ENCODE data around the gene AIFM1. TPM values are rescaled to one million over a fixed set of nuclear protein-coding genes. Genes with fewer than 3 reads are reported as not detected.
A peak's percentile ranks its signal among the peaks of the same experiment; 100 is the strongest.

Gene AIFM1
- total RNA-seq, 1 donor from 2014 or later, result 47.7 TPM

DNA sequence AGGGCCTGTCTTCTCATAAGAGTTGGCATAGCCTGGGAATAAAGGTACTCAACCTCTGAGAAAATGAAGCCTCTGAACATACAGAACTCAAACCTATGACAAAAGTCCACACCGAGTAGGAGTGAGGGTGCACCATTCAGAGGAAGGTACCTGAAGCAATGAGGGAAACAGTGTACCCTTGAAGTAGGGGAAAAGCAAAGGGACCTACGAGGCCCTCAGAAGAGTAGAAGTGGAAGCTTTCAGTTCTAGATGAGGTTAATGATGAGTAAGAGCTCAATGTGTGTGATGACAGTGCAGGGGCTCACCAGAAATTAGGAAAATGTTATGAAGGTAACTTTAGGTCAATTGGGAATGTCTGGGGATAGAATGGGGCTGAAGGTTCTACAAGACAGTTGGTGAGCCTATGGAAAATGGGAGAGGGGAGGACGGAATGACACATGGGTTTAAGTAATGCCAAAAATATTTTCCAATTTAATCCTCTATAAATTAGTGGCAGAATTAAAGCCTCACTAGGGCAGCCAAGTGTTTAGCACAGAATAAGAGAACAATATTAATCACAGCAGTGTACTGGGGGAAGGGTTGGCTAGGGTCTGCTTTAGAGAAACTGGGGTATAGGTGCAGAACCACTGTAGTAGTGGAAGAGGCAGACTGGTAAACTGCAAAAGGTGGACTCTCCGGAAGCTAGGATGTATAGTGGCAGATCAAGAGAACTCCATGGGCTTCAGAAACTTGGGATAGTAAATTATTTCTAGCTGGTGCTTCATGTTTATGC lies 46.0 kb upstream of the AIFM1 start:
- Histone ChIP-seq H3K4me2 (no peak overlapping the region), H3K4me3 (no peak overlapping the region), H4K20me1 (ENCODE audit: low read depth) (no peaks in the 10 kb centered on the region), H3K9me3 (ENCODE audit: low read depth) (no peaks in the 10 kb centered on the region), H3F3A (ENCODE audit: low read depth) (no peaks in the 10 kb centered on the region), H3K27me3 (no peaks in the 10 kb centered on the region), H3K4me1 (no peaks in the 10 kb centered on the region), H3K27ac (no peak overlapping the region), H3K36me3 (peaks cover 29% of the 10 kb centered on the region), H3K9ac (no peak overlapping the region), H3K79me2 (ENCODE audit: low read depth) (no peaks in the 10 kb centered on the region), H2AFZ (replicated peaks) (no peak overlapping the region)
- TF ChIP-seq, protein P1, sequence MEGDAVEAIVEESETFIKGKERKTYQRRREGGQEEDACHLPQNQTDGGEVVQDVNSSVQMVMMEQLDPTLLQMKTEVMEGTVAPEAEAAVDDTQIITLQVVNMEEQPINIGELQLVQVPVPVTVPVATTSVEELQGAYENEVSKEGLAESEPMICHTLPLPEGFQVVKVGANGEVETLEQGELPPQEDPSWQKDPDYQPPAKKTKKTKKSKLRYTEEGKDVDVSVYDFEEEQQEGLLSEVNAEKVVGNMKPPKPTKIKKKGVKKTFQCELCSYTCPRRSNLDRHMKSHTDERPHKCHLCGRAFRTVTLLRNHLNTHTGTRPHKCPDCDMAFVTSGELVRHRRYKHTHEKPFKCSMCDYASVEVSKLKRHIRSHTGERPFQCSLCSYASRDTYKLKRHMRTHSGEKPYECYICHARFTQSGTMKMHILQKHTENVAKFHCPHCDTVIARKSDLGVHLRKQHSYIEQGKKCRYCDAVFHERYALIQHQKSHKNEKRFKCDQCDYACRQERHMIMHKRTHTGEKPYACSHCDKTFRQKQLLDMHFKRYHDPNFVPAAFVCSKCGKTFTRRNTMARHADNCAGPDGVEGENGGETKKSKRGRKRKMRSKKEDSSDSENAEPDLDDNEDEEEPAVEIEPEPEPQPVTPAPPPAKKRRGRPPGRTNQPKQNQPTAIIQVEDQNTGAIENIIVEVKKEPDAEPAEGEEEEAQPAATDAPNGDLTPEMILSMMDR (IDR thresholded peaks at IDR 0.05), result no peak
- Mint-ChIP-seq H3K4me3 (no peak overlapping the region), H3K9me3 (no peaks in the 10 kb centered on the region), H3K4me1 (no peaks in the 10 kb centered on the region), H3K27me3 (ENCODE audit: insufficient read depth, low read depth) (no peaks in the 10 kb centered on the region), H3K27ac (no peak overlapping the region), H3K36me3 (peaks cover 55% of the 10 kb centered on the region)
- DNase-seq (ENCODE audit: low spot score), result no peak

DNA sequence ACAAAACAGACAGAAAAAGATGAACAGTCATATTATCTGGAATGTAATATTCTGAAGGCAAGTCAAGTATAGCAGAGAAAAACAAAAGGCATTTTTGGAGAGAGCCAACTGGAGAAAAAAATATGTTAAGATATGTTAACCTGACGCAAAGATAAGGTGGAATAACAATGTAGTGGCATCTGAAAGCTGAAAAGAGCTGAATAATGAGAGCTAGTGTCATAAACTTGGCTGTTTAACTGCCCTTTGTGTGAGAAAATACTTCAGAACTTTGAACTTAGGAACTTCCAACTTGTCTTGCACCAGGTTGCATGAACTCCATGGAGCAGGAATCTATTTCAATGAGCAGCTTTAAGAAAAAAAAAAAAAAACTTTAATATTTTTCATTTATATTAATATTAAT lies 39.0 kb upstream of the AIFM1 start:
- no peaks in the 10 kb centered on the region for H3K79me2 ChIP-seq (ENCODE audit: low read depth)
- no peak overlapping the region for H2AFZ ChIP-seq (replicated peaks)
- Mint-ChIP-seq H3K36me3 (peaks cover 31% of the 10 kb centered on the region), H3K27me3 (ENCODE audit: insufficient read depth, low read depth) (no peaks in the 10 kb centered on the region), H3K4me3 (no peak overlapping the region), H3K4me1 (no peaks in the 10 kb centered on the region), H3K9me3 (no peaks in the 10 kb centered on the region), H3K27ac (no peak overlapping the region)
- H3K9me3 ChIP-seq (ENCODE audit: low read depth), result peaks cover 5% of the 10 kb centered on the region
- H3K4me3 ChIP-seq, result no peak overlapping the region
- TF ChIP-seq EZH2 (IDR thresholded peaks at IDR 0.05), result no peak
- TF ChIP-seq, protein P1 (IDR thresholded peaks at IDR 0.05), result no peak
- TF ChIP-seq EZH2phosphoT487 (IDR thresholded peaks at IDR 0.05), result no peak
- H3F3A ChIP-seq (ENCODE audit: low read depth), result no peaks in the 10 kb centered on the region
- peaks cover 18% of the 10 kb centered on the region for H3K36me3 ChIP-seq
- H3K4me1 ChIP-seq, result no peaks in the 10 kb centered on the region
- no peak overlapping the region for H3K27ac ChIP-seq
- H3K4me2 ChIP-seq, result no peak overlapping the region
- DNase-seq (ENCODE audit: low spot score), result no peak
- no peak overlapping the region for H3K9ac ChIP-seq
- H4K20me1 ChIP-seq (ENCODE audit: low read depth), result no peaks in the 10 kb centered on the region
- H3K27me3 ChIP-seq, result no peaks in the 10 kb centered on the region

DNA sequence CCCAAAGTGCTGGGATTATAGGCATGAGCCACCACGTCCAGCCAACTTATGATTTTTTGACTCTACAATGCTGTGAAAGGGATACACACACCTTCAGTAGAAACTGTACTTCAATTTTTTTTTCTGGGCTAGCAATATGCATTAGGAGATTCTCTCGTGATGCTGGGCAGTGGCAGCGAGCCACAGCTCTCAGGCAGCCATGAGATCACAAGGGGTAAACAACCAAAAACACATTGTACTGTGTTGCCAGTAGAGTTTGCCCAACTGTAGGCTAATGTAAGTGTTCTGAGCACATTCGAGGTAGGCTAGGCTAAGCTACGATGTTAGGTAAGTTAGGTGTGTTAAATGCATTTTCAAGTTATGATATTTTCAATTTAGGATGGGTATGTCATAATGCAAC lies 31.8 kb upstream of the AIFM1 start:
- Histone ChIP-seq H3K4me1 (no peaks in the 10 kb centered on the region), H3K4me3 (no peak overlapping the region), H3K4me2 (no peak overlapping the region), H4K20me1 (ENCODE audit: low read depth) (no peaks in the 10 kb centered on the region), H3K36me3 (no peaks in the 10 kb centered on the region), H3K79me2 (ENCODE audit: low read depth) (no peaks in the 10 kb centered on the region), H3K27ac (no peak overlapping the region), H3F3A (ENCODE audit: low read depth) (no peaks in the 10 kb centered on the region), H2AFZ (replicated peaks) (no peak overlapping the region), H3K27me3 (no peaks in the 10 kb centered on the region), H3K9me3 (ENCODE audit: low read depth) (peaks cover 5% of the 10 kb centered on the region), H3K9ac (no peak overlapping the region)
- TF ChIP-seq, protein P1 (IDR thresholded peaks at IDR 0.05), result no peak
- TF ChIP-seq EZH2phosphoT487 (IDR thresholded peaks at IDR 0.05), result no peak
- TF ChIP-seq EZH2 (IDR thresholded peaks at IDR 0.05), result no peak
- peaks cover 5% of the 10 kb centered on the region for H3K36me3 Mint-ChIP-seq
- H3K27ac Mint-ChIP-seq, result peak overlapping the region; percentile 27
- no peak for DNase-seq (ENCODE audit: low spot score)
- peaks cover under 1% of the 10 kb centered on the region for H3K4me1 Mint-ChIP-seq
- H3K4me3 Mint-ChIP-seq, result no peak overlapping the region
- H3K27me3 Mint-ChIP-seq (ENCODE audit: insufficient read depth, low read depth), result peaks cover 2% of the 10 kb centered on the region
- H3K9me3 Mint-ChIP-seq, result no peaks in the 10 kb centered on the region
